Testis (tissue), 3 donors: ENCODE measurements around the gene ATXN3. TPM values are rescaled to one million over a fixed set of nuclear protein-coding genes. Genes with fewer than 3 reads are reported as not detected.

Experiments
- DNase-seq: peaks from one replicate; pipeline ENCODE4 v3.0.0-alpha.2; 2019
- H3K27ac ChIP-seq, 2 donors: fragments of 200-600 bp; sonication (generic); one replicate each; pipeline ENCODE4 v1.5.1; 2019
- H3K27me3 ChIP-seq: fragments of 200-600 bp; sonication (generic); one replicate; pipeline ENCODE4 v1.5.1; 2019
- H3K36me3 ChIP-seq: fragments of 200-600 bp; sonication (generic); one replicate; pipeline ENCODE4 v1.5.1; 2017; ENCODE audit warnings: low read depth; ENCODE audit errors: missing control alignments
- H3K4me1 ChIP-seq: fragments of 200-600 bp; sonication (generic); one replicate; pipeline ENCODE4 v1.5.1; 2019
- H3K4me3 ChIP-seq, 2 donors: fragments of 200-600 bp; sonication (generic); one replicate each; pipeline ENCODE4 v1.5.1; 2017 to 2019
- H3K9me3 ChIP-seq: fragments of 200-600 bp; sonication (generic); one replicate; pipeline ENCODE4 v1.5.1; 2017
- POLR2A ChIP-seq: fragments of 450-650 bp; IDR thresholded peaks from one replicate; pipeline ENCODE4 v1.6.1; 2017; ENCODE audit warnings: antibody characterized with exemption, mild to moderate bottlenecking, moderate library complexity
- WGBS, 2 donors: methylation state at CpG; one replicate each; pipeline ENCODE4 v1.1.5; 2018; 5-methylcytosine and 5-hydroxymethylcytosine counted together
- intact Hi-C: fragments of 100-400 bp; cut with DNase I; formaldehyde crosslinking; loops from one replicate; pipeline ENCODE4 v1.15.1; 2023; ENCODE audit warnings: low total_unique reads
- polyA plus RNA-seq: library from polyadenylated mRNA; stranded (reverse); fragments of 350-450 nt; fragmentation: Illumina TruSeq; extraction: RNeasy Lipid Tissue Mini Kit (QIAGEN cat#74804); gene quantifications from one replicate; pipeline ENCODE4 v1.2.3, GENCODE V29; 2014; ENCODE audit warnings: low read depth, low replicate concordance; ENCODE audit not compliant: insufficient read depth
- total RNA-seq, 2 donors: library from RNA; depleted of rRNA; stranded (reverse); fragments of >200 nt; gene quantifications; one replicate each; pipeline ENCODE4 v1.2.3, GENCODE V29; 2016
- TF ChIP-seq, protein P1 (sequence below), 3 experiments: fragments of 450-650 bp in 2 of 3; fragments of 200-600 bp in 1 of 3; sonication (generic) in 1 of 3; IDR thresholded peaks; one replicate each; pipeline ENCODE4 v1.5.1; 2016 to 2019; ENCODE audit warnings: antibody characterized with exemption in 3 of 3, mild to moderate bottlenecking in 2 of 3, moderate library complexity in 1 of 3

Gene ATXN3
- total and polyA plus RNA-seq, 3 donors from 2014 or later, result 22.9 to 43.8 (median 35.0) TPM

DNA sequence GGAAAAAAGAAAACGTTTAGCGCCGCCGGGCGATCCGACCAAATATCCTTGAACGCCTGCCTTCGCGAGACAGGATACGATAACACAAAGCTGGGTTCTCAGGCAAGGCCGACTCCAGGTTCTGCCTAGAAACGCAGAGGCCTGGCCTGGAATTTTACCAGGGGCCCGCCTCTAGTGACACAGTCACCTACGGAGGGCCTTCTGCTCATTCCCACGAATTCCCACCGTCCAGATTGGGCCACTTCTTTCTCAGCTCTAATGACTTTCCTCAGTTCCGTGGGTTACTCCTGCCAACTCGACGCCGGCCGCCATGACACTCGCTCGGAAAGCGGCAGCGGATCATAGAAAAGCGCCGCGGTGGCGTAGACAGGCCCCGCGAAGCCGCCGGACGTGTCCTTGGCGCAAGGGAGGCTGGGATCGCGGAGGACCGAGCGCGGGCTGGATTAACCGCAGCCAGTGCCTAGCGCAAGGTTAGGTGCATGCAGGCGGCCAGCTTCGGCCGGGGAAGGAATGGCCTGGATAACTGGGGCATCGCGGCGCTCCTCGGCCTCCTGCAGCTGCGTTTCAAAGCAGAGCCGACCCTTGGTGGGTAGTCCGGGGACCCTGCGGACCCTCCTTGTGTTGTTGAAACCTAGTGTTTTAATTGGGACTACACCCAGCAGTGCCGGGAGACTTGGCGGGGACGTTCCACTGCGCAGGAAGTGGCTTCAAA lies 66.5 kb downstream of the ATXN3 start, which contains the start of gene TRIP11:
TSS of gene TRIP11 (minus strand) at position 341 of the 712 bp plus-strand sequence. CDS start 374 bp downstream, outside the sequence.
- no peak for TF ChIP-seq POLR2A
- TF ChIP-seq, protein P1, sequence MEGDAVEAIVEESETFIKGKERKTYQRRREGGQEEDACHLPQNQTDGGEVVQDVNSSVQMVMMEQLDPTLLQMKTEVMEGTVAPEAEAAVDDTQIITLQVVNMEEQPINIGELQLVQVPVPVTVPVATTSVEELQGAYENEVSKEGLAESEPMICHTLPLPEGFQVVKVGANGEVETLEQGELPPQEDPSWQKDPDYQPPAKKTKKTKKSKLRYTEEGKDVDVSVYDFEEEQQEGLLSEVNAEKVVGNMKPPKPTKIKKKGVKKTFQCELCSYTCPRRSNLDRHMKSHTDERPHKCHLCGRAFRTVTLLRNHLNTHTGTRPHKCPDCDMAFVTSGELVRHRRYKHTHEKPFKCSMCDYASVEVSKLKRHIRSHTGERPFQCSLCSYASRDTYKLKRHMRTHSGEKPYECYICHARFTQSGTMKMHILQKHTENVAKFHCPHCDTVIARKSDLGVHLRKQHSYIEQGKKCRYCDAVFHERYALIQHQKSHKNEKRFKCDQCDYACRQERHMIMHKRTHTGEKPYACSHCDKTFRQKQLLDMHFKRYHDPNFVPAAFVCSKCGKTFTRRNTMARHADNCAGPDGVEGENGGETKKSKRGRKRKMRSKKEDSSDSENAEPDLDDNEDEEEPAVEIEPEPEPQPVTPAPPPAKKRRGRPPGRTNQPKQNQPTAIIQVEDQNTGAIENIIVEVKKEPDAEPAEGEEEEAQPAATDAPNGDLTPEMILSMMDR (IDR thresholded peaks at IDR 0.05), result no peak
- DNase-seq, result peak; percentile 97
- H3K4me3 ChIP-seq, result peak within 1 kb of the TSS; percentile 81 to 99
- intact Hi-C loops, result no loop called here
- no peaks in the 10 kb centered on the region for H3K36me3 ChIP-seq
- H3K27me3 ChIP-seq, result no peaks in the 10 kb centered on the region
- H3K9me3 ChIP-seq, result no peaks in the 10 kb centered on the region
- H3K27ac ChIP-seq, result peak within 1 kb of the TSS; percentile 98 to 99
- peaks cover 17% of the 10 kb centered on the region for H3K4me1 ChIP-seq
- WGBS, 2 donors, result 0 to 1% methylated on average over 46 to 54 of the region's 57 CpGs

DNA sequence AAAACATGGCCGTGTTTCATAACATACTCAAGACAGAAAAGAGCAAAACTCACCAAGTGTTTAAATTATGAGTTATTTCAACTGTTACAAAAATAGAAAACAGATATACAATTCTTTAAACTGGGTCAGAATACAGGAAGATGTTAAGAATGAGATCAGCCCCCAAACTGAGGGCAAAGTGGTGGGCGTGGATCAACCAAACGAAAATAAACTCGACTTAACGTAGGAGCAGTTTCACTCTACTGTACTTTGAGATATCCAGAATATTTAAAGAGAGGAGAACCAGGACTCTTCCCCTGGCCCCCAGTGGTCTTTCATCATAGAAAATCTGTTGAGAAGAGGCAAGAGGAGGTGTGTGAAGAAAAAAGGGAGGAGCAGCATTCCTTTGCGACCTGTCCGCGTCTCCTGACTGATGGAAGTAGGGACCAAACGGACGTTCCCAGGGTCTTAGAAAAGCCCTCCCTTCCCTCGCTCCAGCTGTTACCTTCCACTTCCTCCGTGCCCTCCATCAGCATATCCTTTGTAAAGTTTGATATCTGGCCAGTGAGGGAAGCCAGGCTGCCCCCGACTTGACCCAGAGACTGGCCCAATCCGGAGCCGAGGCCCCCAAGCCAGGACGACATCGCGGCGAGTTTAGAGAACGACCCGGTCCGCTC lies 67.2 kb downstream of the ATXN3 start:
- H3K27ac ChIP-seq, result peak overlapping the region; percentile 98 to 99
- WGBS, 2 donors, result 0% methylated on average over 19 to 22 of the region's 22 CpGs
- no peaks in the 10 kb centered on the region for H3K36me3 ChIP-seq
- peak overlapping the region; percentile 81 to 99 for H3K4me3 ChIP-seq
- H3K27me3 ChIP-seq, result no peaks in the 10 kb centered on the region
- TF ChIP-seq, protein P1 (IDR thresholded peaks at IDR 0.05), result no peak
- no peak for TF ChIP-seq POLR2A
- no peaks in the 10 kb centered on the region for H3K9me3 ChIP-seq
- intact Hi-C loops, result no loop called here
- DNase-seq, result peak; percentile 66
- peaks cover 17% of the 10 kb centered on the region for H3K4me1 ChIP-seq

DNA sequence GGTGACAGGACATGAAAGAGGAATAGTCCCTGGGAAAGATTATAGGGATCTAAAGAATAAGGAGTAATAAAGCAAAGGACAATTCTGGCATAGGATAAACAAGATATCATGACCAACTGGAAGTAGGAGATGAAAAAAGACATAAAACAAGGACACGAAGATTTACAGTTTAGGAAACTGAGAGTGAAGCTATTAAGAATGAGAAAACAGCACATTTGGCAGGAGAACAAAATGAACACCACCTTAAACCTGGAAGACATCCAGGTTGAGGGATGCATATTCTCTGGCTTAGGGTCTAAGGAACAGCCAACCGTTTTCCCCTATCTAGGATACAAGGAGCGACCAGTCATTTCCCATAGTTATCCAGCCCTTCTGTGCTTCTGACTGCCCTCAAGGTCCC lies 68.4 kb downstream of the ATXN3 start:
- intact Hi-C loops, result no loop called here
- no peak for DNase-seq
- H3K9me3 ChIP-seq, result no peaks in the 10 kb centered on the region
- H3K27ac ChIP-seq, result no peak overlapping the region
- H3K4me1 ChIP-seq, result peaks cover 17% of the 10 kb centered on the region
- no peak overlapping the region for H3K4me3 ChIP-seq
- WGBS, 2 donors, result 34 to 39% methylated on average over 3 of the region's 3 CpGs
- H3K36me3 ChIP-seq, result no peaks in the 10 kb centered on the region
- TF ChIP-seq POLR2A, result no peak
- TF ChIP-seq, protein P1 (IDR thresholded peaks at IDR 0.05), result no peak
- no peaks in the 10 kb centered on the region for H3K27me3 ChIP-seq

DNA sequence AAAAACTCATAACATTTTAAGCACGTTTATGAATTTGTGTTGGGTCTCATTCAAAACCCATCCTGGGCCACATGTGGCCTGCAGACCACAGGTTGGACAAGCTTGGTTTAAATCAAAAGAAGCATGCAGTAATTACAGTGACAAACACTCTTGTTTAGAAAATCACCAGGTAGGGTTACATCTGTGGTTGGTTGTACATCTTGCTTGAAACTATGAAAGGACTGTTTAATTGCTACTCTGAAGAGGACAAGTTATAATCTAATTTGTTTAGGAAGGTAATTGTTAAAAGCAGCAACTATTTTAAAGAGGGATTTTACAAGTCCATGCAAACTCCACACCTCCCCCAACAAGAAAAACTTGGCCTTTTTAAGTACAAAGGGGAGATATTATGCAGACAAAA lies 70.5 kb downstream of the ATXN3 start:
- H3K27me3 ChIP-seq, result no peaks in the 10 kb centered on the region
- no peak for TF ChIP-seq POLR2A
- TF ChIP-seq, protein P1 (IDR thresholded peaks at IDR 0.05), result no peak
- H3K4me1 ChIP-seq, result peaks cover 13% of the 10 kb centered on the region
- peaks cover 3% of the 10 kb centered on the region for H3K36me3 ChIP-seq
- no peak for DNase-seq
- H3K9me3 ChIP-seq, result no peaks in the 10 kb centered on the region
- WGBS, 2 donors, result 22 to 40% methylated on average over 1 of the region's 1 CpG
- no peak overlapping the region for H3K27ac ChIP-seq
- intact Hi-C loops, result no loop called here
- no peak overlapping the region for H3K4me3 ChIP-seq
